ENCODE data around the gene GPR132. TPM values are rescaled to one million over a fixed set of nuclear protein-coding genes. Genes with fewer than 3 reads are reported as not detected.

GPR132 gene
- total RNA-seq, 1 donor from 2014 or later = 0.57 TPM

GRCh38 chr14:105090493-105091053 lies 25.3 kb upstream of the GPR132 start:
- no peak overlapping the region for H3K27ac Mint-ChIP-seq
- H3K36me3 Mint-ChIP-seq (ENCODE audit: insufficient read depth) = no peaks in the 10 kb centered on the region
- peak; percentile 90 for DNase-seq (ENCODE audit: low spot score, unreplicated experiment)
- peak overlapping the region; percentile 45 for H3K4me3 Mint-ChIP-seq (ENCODE audit: low read depth)
- peaks cover 17% of the 10 kb centered on the region for H3K4me1 Mint-ChIP-seq (ENCODE audit: low read depth)
- peak; percentile 97 for TF ChIP-seq CTCF (IDR thresholded peaks at IDR 0.05; ENCODE audit: unreplicated experiment)
- H3K9me3 Mint-ChIP-seq (ENCODE audit: low read depth) = no peaks in the 10 kb centered on the region
- H3K27me3 Mint-ChIP-seq = peaks cover 2% of the 10 kb centered on the region

- Mint-ChIP-seq H3K36me3 (ENCODE audit: insufficient read depth) (no peaks in the 10 kb centered on the region), H3K27ac (no peak overlapping the region), H3K27me3 (peaks cover 2% of the 10 kb centered on the region), H3K4me3 (ENCODE audit: low read depth) (no peak overlapping the region), H3K9me3 (ENCODE audit: low read depth) (no peaks in the 10 kb centered on the region), H3K4me1 (ENCODE audit: low read depth) (peaks cover 17% of the 10 kb centered on the region)
- no peak for TF ChIP-seq CTCF (IDR thresholded peaks at IDR 0.05; ENCODE audit: unreplicated experiment)
- DNase-seq (ENCODE audit: low spot score, unreplicated experiment) = no peak
These were observed 24.7 kb upstream of the GPR132 start for GRCh38 chr14:105089746-105090492.

- no peak overlapping the region for H3K27ac Mint-ChIP-seq
- no peaks in the 10 kb centered on the region for H3K36me3 Mint-ChIP-seq (ENCODE audit: insufficient read depth)
- H3K4me1 Mint-ChIP-seq (ENCODE audit: low read depth) = peaks cover 17% of the 10 kb centered on the region
- DNase-seq (ENCODE audit: low spot score, unreplicated experiment) = no peak
- H3K9me3 Mint-ChIP-seq (ENCODE audit: low read depth) = no peaks in the 10 kb centered on the region
- peak overlapping the region; percentile 24 for H3K4me3 Mint-ChIP-seq (ENCODE audit: low read depth)
- H3K27me3 Mint-ChIP-seq = peaks cover 6% of the 10 kb centered on the region
- no peak for TF ChIP-seq CTCF (IDR thresholded peaks at IDR 0.05; ENCODE audit: unreplicated experiment)
These were observed 23.8 kb upstream of the GPR132 start for GRCh38 chr14:105088812-105089745.

GRCh38 chr14:105087963-105088811 lies 23.0 kb upstream of the GPR132 start:
- Mint-ChIP-seq H3K36me3 (ENCODE audit: insufficient read depth) (no peaks in the 10 kb centered on the region), H3K4me1 (ENCODE audit: low read depth) (peaks cover 17% of the 10 kb centered on the region), H3K4me3 (ENCODE audit: low read depth) (peak overlapping the region; percentile 67), H3K9me3 (ENCODE audit: low read depth) (no peaks in the 10 kb centered on the region), H3K27me3 (peaks cover 9% of the 10 kb centered on the region), H3K27ac (peak overlapping the region; percentile 87)
- TF ChIP-seq CTCF (IDR thresholded peaks at IDR 0.05; ENCODE audit: unreplicated experiment) = no peak
- no peak for DNase-seq (ENCODE audit: low spot score, unreplicated experiment)
